Activated CD4-positive, alpha-beta T cell treated with anti-CD3 and anti-CD28 coated beads for 36 hours (primary cell): ENCODE measurements around the gene SPAG16. TPM values are rescaled to one million over a fixed set of nuclear protein-coding genes. Genes with fewer than 3 reads are reported as not detected.
"Not testable (repeated sequence)": the region's sequence is repeated elsewhere in the genome, so short reads cannot be mapped to it uniquely, and the experiment has no call there.

ENCODE experiments used
- ATAC-seq: fragments of 200-7000 bp; cut with Tn5 transposase; one replicate; pipeline ENCODE4 v1.10.0; 2021; ENCODE audit warnings: mild to moderate bottlenecking, moderate library complexity
- CTCF ChIA-PET: fragments of 350-600 bp; sonication (Branson Sonifier 250); formaldehyde crosslinking; loops from one replicate; lab custom pipeline; 2021; ENCODE audit warnings: antibody characterized with exemption; lab: Charles Lee
- POLR2A ChIA-PET: fragments of 350-600 bp; sonication (Branson Sonifier 250); formaldehyde crosslinking; loops from one replicate; lab custom pipeline; 2021; ENCODE audit warnings: antibody characterized with exemption, inconsistent platforms; lab: Charles Lee
- DNase-seq: peaks from one replicate; pipeline ENCODE4 v3.0.0-alpha.2; 2020
- H3K27ac Mint-ChIP-seq: one replicate; pipeline ENCODE4 v1.8.0; 2021; ENCODE audit warnings: mixed read lengths
- H3K27me3 Mint-ChIP-seq: one replicate; pipeline ENCODE4 v1.8.0; 2021; ENCODE audit warnings: mixed read lengths
- H3K36me3 Mint-ChIP-seq: one replicate; pipeline ENCODE4 v1.8.0; 2021; ENCODE audit warnings: low read depth, mixed read lengths
- H3K4me1 Mint-ChIP-seq: one replicate; pipeline ENCODE4 v1.8.0; 2021; ENCODE audit warnings: mixed read lengths
- H3K4me3 Mint-ChIP-seq: one replicate; pipeline ENCODE4 v1.8.0; 2021; ENCODE audit warnings: mild to moderate bottlenecking, moderate library complexity, mixed read lengths
- H3K9me3 Mint-ChIP-seq: one replicate; pipeline ENCODE4 v1.8.0; 2021; ENCODE audit warnings: low read depth, mixed read lengths
- intact Hi-C, 2 experiments: fragments of 100-400 bp; cut with DNase I in 1 of 2; cut with micrococcal nuclease in 1 of 2; formaldehyde crosslinking; loops; one replicate each; pipeline versions ENCODE4 v1.14.2 to v1.15.1; 2022 to 2024; cut with DNase I, micrococcal nuclease
- total RNA-seq, 2 experiments: library from RNA; stranded (reverse); gene quantifications; one replicate each; pipeline ENCODE4 v1.2.3, GENCODE V29; 2021

SPAG16 gene
- total RNA-seq, 2 experiments from 2014 or later, result 10.1 to 10.8 TPM

DNA sequence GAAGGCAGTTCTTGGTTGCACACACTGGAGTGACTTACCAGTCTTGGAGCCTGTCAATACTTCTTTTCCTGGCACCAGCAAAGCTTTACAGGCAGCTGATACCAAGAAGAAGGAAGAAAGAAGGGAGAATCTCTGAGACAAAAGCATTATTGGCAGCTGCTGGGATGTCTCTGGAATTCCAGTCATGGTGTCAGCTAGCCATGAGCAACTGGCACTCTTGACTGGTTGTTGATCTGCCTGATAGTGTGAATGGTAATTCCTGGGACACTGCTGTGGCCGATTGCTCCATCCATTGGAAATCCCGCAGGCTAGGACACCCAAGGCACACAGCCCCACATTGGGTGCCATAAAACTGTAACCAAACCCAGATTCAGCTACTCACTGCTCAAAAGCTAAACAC is 17.8 kb upstream of the SPAG16 start:
- Mint-ChIP-seq H3K27me3 (no peaks in the 10 kb centered on the region), H3K4me3 (no peak overlapping the region), H3K9me3 (no peaks in the 10 kb centered on the region), H3K36me3 (no peaks in the 10 kb centered on the region), H3K27ac (no peak overlapping the region), H3K4me1 (no peaks in the 10 kb centered on the region)
- CTCF ChIA-PET, result no interaction called here
- ATAC-seq (no peak), DNase-seq (no peak)
- intact Hi-C loops, result no loop called here
- POLR2A ChIA-PET, result no interaction called here

DNA sequence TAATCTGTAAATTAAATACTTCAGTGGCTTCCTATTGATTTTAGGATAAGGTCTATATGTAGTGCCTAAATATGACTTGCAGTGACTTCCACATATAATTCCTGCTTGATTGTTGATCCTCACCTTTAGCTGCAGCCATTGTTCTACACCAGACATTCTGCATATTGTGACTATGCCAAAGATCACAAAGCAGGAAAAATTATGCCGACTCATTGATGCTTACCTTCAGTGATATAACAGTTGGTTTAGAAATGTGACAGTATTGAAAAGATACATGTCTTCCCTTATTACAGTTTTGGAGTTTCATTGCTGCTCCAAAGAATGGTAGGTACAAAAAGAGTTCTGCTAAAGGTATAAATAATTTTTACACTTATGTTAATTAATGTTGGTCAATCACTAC is 12.3 kb upstream of the SPAG16 start:
- DNase-seq (no peak), ATAC-seq (no peak)
- CTCF ChIA-PET, result no interaction called here
- Mint-ChIP-seq H3K27me3 (peaks cover 2% of the 10 kb centered on the region), H3K4me1 (no peaks in the 10 kb centered on the region), H3K4me3 (no peak overlapping the region), H3K36me3 (no peaks in the 10 kb centered on the region), H3K27ac (no peak overlapping the region), H3K9me3 (peaks cover under 1% of the 10 kb centered on the region)
- intact Hi-C loops, result no loop called here
- POLR2A ChIA-PET, result no interaction called here

DNA sequence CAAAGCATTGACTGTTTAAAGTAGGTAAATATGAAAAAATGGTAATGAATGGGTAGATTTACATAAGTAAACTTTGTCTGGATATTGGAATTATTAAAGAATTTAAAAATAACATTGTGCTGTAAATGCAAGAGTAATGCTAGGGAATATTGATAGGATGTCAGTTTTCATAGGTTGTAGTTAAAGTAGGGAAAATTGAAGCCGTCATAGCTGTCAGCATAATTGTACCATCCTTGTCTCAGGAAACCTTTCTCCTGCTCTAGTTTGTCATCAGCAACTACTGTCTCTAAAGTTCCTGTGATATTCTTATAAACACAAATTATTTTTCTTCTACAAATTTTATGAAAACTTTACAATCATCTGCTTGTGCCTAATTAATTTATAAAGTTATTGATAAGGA is 10.1 kb upstream of the SPAG16 start:
- no peak overlapping the region for H3K27ac Mint-ChIP-seq

DNA sequence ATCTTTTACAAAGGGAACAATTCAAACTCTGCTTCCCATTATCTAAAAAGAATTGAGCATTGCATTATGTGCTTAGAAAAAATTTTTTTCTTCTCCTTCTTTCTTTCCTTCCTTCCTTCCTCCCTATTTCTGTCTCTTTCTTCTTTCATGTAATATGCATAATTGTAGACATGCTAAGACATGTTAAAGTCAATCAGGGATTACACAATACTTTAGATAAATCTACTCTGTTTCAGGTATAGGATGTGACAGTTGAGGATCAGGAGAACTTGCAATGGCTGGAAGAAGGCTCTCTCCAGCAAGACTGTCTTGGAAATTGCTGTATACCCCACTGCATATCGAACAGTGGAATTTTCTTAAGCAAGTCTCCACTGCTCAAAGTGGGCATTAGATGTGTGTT is 9.0 kb upstream of the SPAG16 start:
- Mint-ChIP-seq H3K4me3 (no peak overlapping the region), H3K4me1 (no peaks in the 10 kb centered on the region), H3K27ac (no peak overlapping the region), H3K36me3 (no peaks in the 10 kb centered on the region), H3K9me3 (peaks cover 7% of the 10 kb centered on the region), H3K27me3 (peaks cover 6% of the 10 kb centered on the region)
- no peak for DNase-seq
- POLR2A ChIA-PET, result no interaction called here
- CTCF ChIA-PET, result no interaction called here
- ATAC-seq, result no peak
- intact Hi-C loops, result no loop called here

More for the DNA sequence above, 10.1 kb upstream of the SPAG16 start:
- H3K4me1 Mint-ChIP-seq, result no peaks in the 10 kb centered on the region
- peaks cover 7% of the 10 kb centered on the region for H3K9me3 Mint-ChIP-seq
- H3K27me3 Mint-ChIP-seq, result peaks cover 4% of the 10 kb centered on the region
- no peaks in the 10 kb centered on the region for H3K36me3 Mint-ChIP-seq
- CTCF ChIA-PET, result interaction anchor here (1.4 kb wide), 1 partner anchor 30 kb away, joined by 3 read pairs; no protein-coding TSS in a partner anchor
- no peak overlapping the region for H3K4me3 Mint-ChIP-seq
- intact Hi-C loops, result no loop called here
- DNase-seq (no peak), ATAC-seq (no peak)
- POLR2A ChIA-PET, result no interaction called here

DNA sequence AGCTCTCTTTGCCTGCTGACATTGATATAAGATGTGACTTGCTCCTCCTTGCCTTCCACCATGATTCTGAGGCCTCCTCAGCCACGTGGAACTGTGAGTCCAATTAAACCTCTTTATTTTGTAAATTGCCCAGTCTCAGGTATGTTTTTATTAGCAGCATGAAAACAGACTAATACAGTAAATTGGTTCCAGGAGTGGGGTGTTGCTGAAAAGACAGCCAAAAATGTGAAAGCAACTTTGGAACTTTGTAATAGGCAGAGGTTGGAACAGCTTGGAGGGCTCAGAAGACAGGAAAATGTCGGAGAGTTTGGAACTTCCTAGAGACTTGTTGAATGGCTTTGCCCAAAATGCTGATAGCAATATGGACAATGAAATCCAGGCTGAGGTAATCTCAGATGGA is 7.1 kb upstream of the SPAG16 start:
- H3K4me3 Mint-ChIP-seq, POLR2A ChIA-PET, ATAC-seq, H3K4me1 Mint-ChIP-seq, H3K27ac Mint-ChIP-seq, H3K9me3 Mint-ChIP-seq, CTCF ChIA-PET, H3K36me3 Mint-ChIP-seq, DNase-seq, H3K27me3 Mint-ChIP-seq, intact Hi-C loops: not testable (repeated sequence)

DNA sequence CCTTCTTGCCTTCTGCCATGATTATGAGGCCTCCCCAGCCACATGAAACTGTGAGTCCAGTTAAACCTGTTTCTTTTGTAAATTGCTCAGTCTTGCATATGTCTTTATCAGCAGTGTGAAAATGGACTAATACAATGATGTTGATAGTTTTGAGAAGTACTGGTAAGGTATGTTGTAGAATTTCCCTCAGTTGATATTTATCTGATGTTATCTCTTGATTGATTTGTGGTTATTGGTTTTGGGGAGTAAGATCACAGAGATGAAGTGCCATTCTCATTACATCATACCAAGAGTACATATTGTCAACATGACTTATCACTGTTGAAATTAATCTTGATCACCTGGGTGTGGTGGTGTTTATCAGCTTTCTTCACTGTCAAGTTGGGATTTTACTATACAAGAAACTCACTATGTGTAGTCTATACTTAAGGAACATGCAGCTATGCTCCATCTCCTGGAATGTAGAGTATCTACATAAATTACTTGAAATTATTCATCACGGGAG is 5.1 kb upstream of the SPAG16 start:
- Mint-ChIP-seq H3K36me3 (no peaks in the 10 kb centered on the region), H3K27me3 (peaks cover 6% of the 10 kb centered on the region), H3K27ac (no peak overlapping the region), H3K9me3 (peaks cover 7% of the 10 kb centered on the region), H3K4me1 (peaks cover 8% of the 10 kb centered on the region), H3K4me3 (no peak overlapping the region)
- DNase-seq, result no peak
- ATAC-seq, result no peak
- intact Hi-C loops, result no loop called here
- ChIA-PET CTCF (interaction anchor here (0.6 kb wide), 1 partner anchor 1808 kb away, joined by 3 read pairs; no protein-coding TSS in a partner anchor), POLR2A (no interaction called here)

DNA sequence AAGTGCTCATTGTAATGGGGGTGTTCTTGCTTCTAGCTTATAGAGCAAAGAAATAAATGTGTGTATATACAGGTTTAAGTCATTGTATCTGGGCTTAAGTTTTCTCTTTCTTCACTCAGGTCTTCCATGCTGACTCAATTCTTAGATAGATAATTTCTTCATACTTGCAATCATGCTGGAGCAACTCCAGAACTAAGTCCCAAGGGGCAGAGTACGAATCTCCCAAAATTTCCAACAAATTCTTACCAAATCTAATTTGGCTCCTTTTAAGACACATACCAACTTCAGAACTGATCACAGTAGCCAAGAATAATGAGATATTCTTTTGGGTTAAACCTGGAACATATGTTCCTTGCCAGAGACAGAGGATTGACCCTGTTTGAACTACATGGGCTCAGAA is 4.3 kb upstream of the SPAG16 start:
- CTCF ChIA-PET, result interaction anchor here (0.6 kb wide), 1 partner anchor 806 kb away, joined by 3 read pairs; no protein-coding TSS in a partner anchor
- intact Hi-C loops, result no loop called here
- POLR2A ChIA-PET, result no interaction called here

DNA sequence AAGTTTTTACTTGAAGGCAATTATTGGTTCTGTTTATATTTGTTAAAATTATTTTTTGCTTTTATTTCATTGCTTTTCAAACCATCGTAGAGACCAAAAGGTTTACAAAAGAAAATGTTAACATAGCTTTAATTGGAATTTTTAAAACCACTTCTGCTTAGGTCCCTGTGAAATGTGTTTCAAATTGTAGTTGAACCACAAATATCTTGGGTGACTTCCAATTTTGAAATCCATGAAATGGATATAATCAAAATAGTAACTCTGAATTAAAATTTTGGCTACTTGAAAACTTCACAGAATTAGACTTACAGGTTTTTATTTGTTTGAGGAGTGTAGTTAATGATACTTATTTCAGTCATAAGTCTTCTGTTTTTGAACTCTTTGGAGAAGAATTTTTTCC is 3.1 kb upstream of the SPAG16 start:
- ChIA-PET POLR2A (no interaction called here), CTCF (no interaction called here)
- DNase-seq, result no peak
- no peak overlapping the region for H3K4me3 Mint-ChIP-seq
- peaks cover 7% of the 10 kb centered on the region for H3K9me3 Mint-ChIP-seq
- H3K4me1 Mint-ChIP-seq, result peaks cover 19% of the 10 kb centered on the region
- peaks cover 3% of the 10 kb centered on the region for H3K27me3 Mint-ChIP-seq
- H3K27ac Mint-ChIP-seq, result no peak overlapping the region
- no peaks in the 10 kb centered on the region for H3K36me3 Mint-ChIP-seq
- no peak for ATAC-seq
- intact Hi-C loops, result no loop called here

More for the DNA sequence above, 4.3 kb upstream of the SPAG16 start:
- Mint-ChIP-seq H3K27ac (no peak overlapping the region), H3K4me3 (no peak overlapping the region), H3K9me3 (peaks cover 7% of the 10 kb centered on the region), H3K27me3 (peaks cover 6% of the 10 kb centered on the region), H3K4me1 (peaks cover 8% of the 10 kb centered on the region), H3K36me3 (no peaks in the 10 kb centered on the region)
- no peak for ATAC-seq
- no peak for DNase-seq

DNA sequence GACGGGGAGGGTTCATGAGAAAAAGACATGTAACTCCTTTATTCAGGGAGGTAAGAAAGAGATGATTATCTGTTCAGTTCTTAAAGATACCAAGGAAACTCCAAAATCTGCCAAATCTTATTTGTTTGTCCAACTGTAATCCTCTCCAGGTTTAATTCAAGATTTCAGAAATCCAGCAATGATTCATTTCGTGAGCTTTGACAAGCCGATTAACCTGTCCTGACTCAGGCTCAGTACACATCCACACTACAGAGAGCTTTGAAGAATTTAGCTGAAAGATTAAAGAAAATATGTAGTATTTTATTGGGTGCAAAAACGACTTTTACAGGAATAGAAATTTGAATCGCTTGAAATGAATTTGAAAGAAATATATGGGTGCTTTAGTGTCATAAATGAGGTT is 1.1 kb downstream of the SPAG16 start:
- Mint-ChIP-seq H3K27me3 (no peaks in the 10 kb centered on the region), H3K4me3 (peak overlapping the region; percentile 88), H3K27ac (no peak overlapping the region), H3K36me3 (no peaks in the 10 kb centered on the region), H3K9me3 (no peaks in the 10 kb centered on the region), H3K4me1 (peaks cover 23% of the 10 kb centered on the region)
- CTCF ChIA-PET, result interaction anchor here (0.5 kb wide), 1 partner anchor 689 kb away, joined by 3 read pairs; no protein-coding TSS in a partner anchor
- DNase-seq, result no peak
- intact Hi-C loops, result loop anchor here (2.0 kb wide), 2 partner anchors 133 to 1523 kb away; partner anchors contain the start of gene BARD1 (in 1 of the 2)
- ATAC-seq, result no peak
- POLR2A ChIA-PET, result no interaction called here

DNA sequence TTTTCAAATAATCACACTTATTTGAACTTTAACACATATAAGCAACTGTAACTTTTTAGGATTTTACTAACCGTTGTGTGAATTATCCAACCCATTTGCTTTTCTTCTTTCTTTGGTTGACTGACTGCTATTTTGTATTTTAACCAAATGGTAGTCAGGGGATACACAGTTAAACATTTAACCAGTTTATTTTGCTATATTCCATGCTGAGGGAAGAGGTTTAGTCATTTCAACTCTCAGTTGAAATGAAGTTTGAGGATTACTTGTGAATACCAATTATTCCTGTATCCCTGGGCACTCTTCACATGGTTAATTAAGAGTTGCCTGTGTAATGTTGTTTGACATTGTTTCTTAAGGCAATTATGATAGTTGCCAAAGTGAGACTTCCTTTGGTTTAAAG is 1.9 kb downstream of the SPAG16 start:
- CTCF ChIA-PET, result no interaction called here
- DNase-seq, result no peak
- POLR2A ChIA-PET, result no interaction called here
- no peak for ATAC-seq
- Mint-ChIP-seq H3K4me1 (peaks cover 23% of the 10 kb centered on the region), H3K9me3 (no peaks in the 10 kb centered on the region), H3K27me3 (no peaks in the 10 kb centered on the region), H3K27ac (no peak overlapping the region), H3K4me3 (no peak overlapping the region), H3K36me3 (no peaks in the 10 kb centered on the region)
- intact Hi-C loops, result no loop called here

DNA sequence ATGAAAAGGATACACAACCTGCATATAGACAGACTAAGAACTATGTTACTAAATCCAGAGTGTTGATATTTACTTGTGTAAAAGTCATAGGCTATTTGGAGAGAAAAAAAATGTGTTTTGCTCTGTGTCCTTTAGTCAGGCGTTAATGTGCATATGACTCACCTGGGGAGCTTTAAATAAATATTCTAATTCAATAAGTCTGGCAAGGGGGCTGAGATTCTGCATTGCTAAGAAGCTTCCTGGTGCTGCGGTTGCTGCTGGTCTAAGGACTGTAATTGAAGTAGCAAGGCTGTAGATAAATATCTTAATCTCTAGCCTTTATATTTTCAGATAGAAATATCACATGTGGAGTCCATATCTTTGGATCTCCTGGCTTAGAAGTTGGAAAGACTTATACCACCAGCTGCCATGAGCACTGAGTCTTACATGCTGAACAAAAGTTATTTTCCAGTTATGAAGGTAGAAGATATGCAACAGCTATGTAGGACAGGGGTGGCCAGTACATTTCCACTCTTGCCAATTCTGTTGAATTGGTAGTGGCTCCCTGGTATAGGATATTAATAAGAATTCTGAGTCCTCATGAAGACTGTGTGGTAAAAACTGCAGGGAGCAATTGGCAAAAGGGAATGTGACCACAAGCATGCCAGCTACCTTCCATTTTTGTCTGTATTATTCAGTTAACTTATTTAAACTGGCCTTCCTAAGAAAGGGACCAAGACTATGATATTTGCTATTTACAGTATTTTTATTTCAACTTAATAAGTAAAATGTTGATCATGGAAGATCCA is 4.8 kb downstream of the SPAG16 start:
- no peaks in the 10 kb centered on the region for H3K27me3 Mint-ChIP-seq
- no peak for DNase-seq
- no peak overlapping the region for H3K27ac Mint-ChIP-seq
- ChIA-PET CTCF (no interaction called here), POLR2A (no interaction called here)
- intact Hi-C loops, result no loop called here
- no peaks in the 10 kb centered on the region for H3K9me3 Mint-ChIP-seq
- H3K36me3 Mint-ChIP-seq, result no peaks in the 10 kb centered on the region
- peaks cover 15% of the 10 kb centered on the region for H3K4me1 Mint-ChIP-seq
- no peak for ATAC-seq
- no peak overlapping the region for H3K4me3 Mint-ChIP-seq

DNA sequence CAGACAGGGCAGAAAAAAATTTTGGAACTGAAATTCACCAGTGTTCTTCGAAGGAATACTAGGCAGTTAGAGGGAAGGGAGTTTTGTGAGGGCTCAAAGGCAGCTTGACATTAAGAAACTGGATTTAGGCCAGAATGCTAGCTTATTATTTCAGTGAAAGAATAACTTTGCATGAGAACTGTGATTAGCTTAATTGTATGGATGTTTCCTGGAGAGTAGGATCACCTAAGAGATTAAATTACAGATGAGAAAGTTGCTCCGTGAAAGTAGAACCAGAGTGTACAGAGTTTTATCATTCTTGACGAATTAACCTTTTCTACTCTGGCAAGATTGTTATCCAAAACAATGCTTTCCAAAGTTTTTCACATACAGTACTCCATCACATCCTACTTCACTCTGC is 6.2 kb downstream of the SPAG16 start:
- ChIA-PET POLR2A (no interaction called here), CTCF (no interaction called here)
- ATAC-seq (no peak), DNase-seq (no peak)
- no peaks in the 10 kb centered on the region for H3K9me3 Mint-ChIP-seq
- H3K27ac Mint-ChIP-seq, result no peak overlapping the region
- H3K4me1 Mint-ChIP-seq, result peaks cover 10% of the 10 kb centered on the region
- intact Hi-C loops, result no loop called here
- no peak overlapping the region for H3K4me3 Mint-ChIP-seq
- no peaks in the 10 kb centered on the region for H3K36me3 Mint-ChIP-seq
- no peaks in the 10 kb centered on the region for H3K27me3 Mint-ChIP-seq
